Measurements from ENCODE around the gene WFIKKN1. TPM values are rescaled to one million over a fixed set of nuclear protein-coding genes. Genes with fewer than 3 reads are reported as not detected.

Gene WFIKKN1
- total and polyA plus RNA-seq, 11 donors: 0.15 to 1.1 (median 0.29) TPM

- H3K4me1 ChIP-seq: peaks cover 0 to 77% (median 41%) of the 10 kb centered on the region in 12 donors
- intact Hi-C loops (cut with DNase I): loop anchor here in 2 of 10 donors (10.0 kb wide), 1 partner anchor 60 kb away; no protein-coding TSS in a partner anchor
- DNase-seq (no peak), ATAC-seq (no peak)
- no peaks in the 10 kb centered on the region for H3K9me3 ChIP-seq
- peaks cover 0 to 3% (median 0%) of the 10 kb centered on the region in 9 donors for H3K36me3 ChIP-seq
- H3K27ac ChIP-seq: peak overlapping the region in 6 of 12 donors; percentile 77 to 97 (median 92)
- H3K4me3 ChIP-seq: no peak overlapping the region
- TF ChIP-seq, protein P1, sequence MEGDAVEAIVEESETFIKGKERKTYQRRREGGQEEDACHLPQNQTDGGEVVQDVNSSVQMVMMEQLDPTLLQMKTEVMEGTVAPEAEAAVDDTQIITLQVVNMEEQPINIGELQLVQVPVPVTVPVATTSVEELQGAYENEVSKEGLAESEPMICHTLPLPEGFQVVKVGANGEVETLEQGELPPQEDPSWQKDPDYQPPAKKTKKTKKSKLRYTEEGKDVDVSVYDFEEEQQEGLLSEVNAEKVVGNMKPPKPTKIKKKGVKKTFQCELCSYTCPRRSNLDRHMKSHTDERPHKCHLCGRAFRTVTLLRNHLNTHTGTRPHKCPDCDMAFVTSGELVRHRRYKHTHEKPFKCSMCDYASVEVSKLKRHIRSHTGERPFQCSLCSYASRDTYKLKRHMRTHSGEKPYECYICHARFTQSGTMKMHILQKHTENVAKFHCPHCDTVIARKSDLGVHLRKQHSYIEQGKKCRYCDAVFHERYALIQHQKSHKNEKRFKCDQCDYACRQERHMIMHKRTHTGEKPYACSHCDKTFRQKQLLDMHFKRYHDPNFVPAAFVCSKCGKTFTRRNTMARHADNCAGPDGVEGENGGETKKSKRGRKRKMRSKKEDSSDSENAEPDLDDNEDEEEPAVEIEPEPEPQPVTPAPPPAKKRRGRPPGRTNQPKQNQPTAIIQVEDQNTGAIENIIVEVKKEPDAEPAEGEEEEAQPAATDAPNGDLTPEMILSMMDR (IDR thresholded peaks at IDR 0.05): no peak
- TF ChIP-seq POLR2A (IDR thresholded peaks at IDR 0.05): no peak
- WGBS, 4 donors: 75 to 90% (median 83%) methylated on average over 12 of the region's 12 CpGs
- no peaks in the 10 kb centered on the region for H3K27me3 ChIP-seq
Measured at GRCh38 chr16:644556-644955, 13.8 kb downstream of the WFIKKN1 start.

- Histone ChIP-seq H3K4me1 (peaks cover 3 to 88% (median 49%) of the 10 kb centered on the region in 12 donors), H3K36me3 (peaks cover 0 to 3% (median 0%) of the 10 kb centered on the region in 9 donors), H3K27me3 (no peaks in the 10 kb centered on the region), H3K9me3 (no peaks in the 10 kb centered on the region), H3K27ac (peak overlapping the region; percentile 37 to 97 (median 84)), H3K4me3 (peak overlapping the region in 11 of 12 donors; percentile 3 to 36 (median 23))
- intact Hi-C loops (cut with DNase I): loop anchor here in 2 of 10 donors (10.0 kb wide), 1 partner anchor 61 kb away; no protein-coding TSS in a partner anchor
- TF ChIP-seq, protein P1 (IDR thresholded peaks at IDR 0.05): no peak
- TF ChIP-seq POLR2A (IDR thresholded peaks at IDR 0.05): no peak
- WGBS, 4 donors: 50 to 65% (median 62%) methylated on average over 31 to 32 of the region's 32 CpGs
- ATAC-seq (peak; percentile 12 to 63 (median 54)), DNase-seq (peak in 4 of 5 donors; percentile 71 to 88 (median 73))
Measured at GRCh38 chr16:645852-646678, 15.3 kb downstream of the WFIKKN1 start.

GRCh38 chr16:646679-647172 is 15.9 kb downstream of the WFIKKN1 start:
- peak overlapping the region in 11 of 12 donors; percentile 37 to 97 (median 84) for H3K27ac ChIP-seq
- peak overlapping the region in 8 of 12 donors; percentile 3 to 36 (median 30) for H3K4me3 ChIP-seq
- peaks cover 0 to 3% (median 0%) of the 10 kb centered on the region in 9 donors for H3K36me3 ChIP-seq
- DNase-seq (no peak), ATAC-seq (no peak)
- TF ChIP-seq, protein P1 (IDR thresholded peaks at IDR 0.05): no peak
- TF ChIP-seq POLR2A (IDR thresholded peaks at IDR 0.05): no peak
- H3K4me1 ChIP-seq: peaks cover 3 to 88% (median 49%) of the 10 kb centered on the region in 12 donors
- H3K9me3 ChIP-seq: no peaks in the 10 kb centered on the region
- intact Hi-C loops (cut with DNase I): loop anchor here in 2 of 10 donors (10.0 kb wide), 1 partner anchor 62 kb away; no protein-coding TSS in a partner anchor
- no peaks in the 10 kb centered on the region for H3K27me3 ChIP-seq
- 49 to 77% (median 70%) methylated on average over 8 to 22 of the region's 22 CpGs for WGBS, 4 donors
